ENCODE measurements around the gene CARD14. TPM values are rescaled to one million over a fixed set of nuclear protein-coding genes. Genes with fewer than 3 reads are reported as not detected.
A peak's percentile ranks its signal among the peaks of the same experiment; 100 is the strongest.

CARD14 gene
- total and polyA plus RNA-seq, 10 donors = 0.63 to 4.8 (median 1.3) TPM

GRCh38 chr17:80183581-80184422, 14.0 kb downstream of the CARD14 start:
- 80 to 88% (median 82%) methylated on average over 21 to 26 of the region's 26 CpGs for WGBS, 5 donors
- intact Hi-C loops (cut with DNase I; ENCODE audit: low total_unique reads) = no loop called here
- peaks cover 0 to 10% (median 0%) of the 10 kb centered on the region in 7 donors for H3K27me3 ChIP-seq (replicated peaks in 1 of 7)
- H3K36me3 ChIP-seq = no peaks in the 10 kb centered on the region
- peaks cover 0 to 9% (median 1%) of the 10 kb centered on the region in 6 donors for H3K4me1 ChIP-seq
- no peak overlapping the region for H3K4me3 ChIP-seq
- DNase-seq = no peak
- no peak overlapping the region for H3K27ac ChIP-seq
- no peaks in the 10 kb centered on the region for H3K9me3 ChIP-seq
- TF ChIP-seq POLR2A (IDR thresholded peaks at IDR 0.05) (no peak), CTCF (IDR thresholded peaks at IDR 0.05 in 8 of 11, conservative IDR thresholded peaks at IDR 0.05 in 3 of 11) (no peak), POLR2AphosphoS5 (IDR thresholded peaks at IDR 0.05) (no peak)

GRCh38 chr17:80184423-80184714, 14.5 kb downstream of the CARD14 start:
- no peaks in the 10 kb centered on the region for H3K36me3 ChIP-seq
- no peak overlapping the region for H3K4me3 ChIP-seq
- no peak for DNase-seq
- peaks cover 0 to 10% (median 0%) of the 10 kb centered on the region in 7 donors for H3K27me3 ChIP-seq (replicated peaks in 1 of 7)
- TF ChIP-seq CTCF (IDR thresholded peaks at IDR 0.05 in 8 of 11, conservative IDR thresholded peaks at IDR 0.05 in 3 of 11) (no peak), POLR2AphosphoS5 (IDR thresholded peaks at IDR 0.05) (no peak), POLR2A (IDR thresholded peaks at IDR 0.05) (no peak)
- H3K9me3 ChIP-seq = no peaks in the 10 kb centered on the region
- WGBS, 5 donors = 82 to 96% (median 90%) methylated on average over 9 to 10 of the region's 10 CpGs
- H3K27ac ChIP-seq = no peak overlapping the region
- peaks cover 0 to 9% (median 1%) of the 10 kb centered on the region in 6 donors for H3K4me1 ChIP-seq
- intact Hi-C loops (cut with DNase I; ENCODE audit: low total_unique reads) = no loop called here

GRCh38 chr17:80185968-80186367, 16.1 kb downstream of the CARD14 start:
- intact Hi-C loops (cut with DNase I; ENCODE audit: low total_unique reads) = no loop called here
- H3K9me3 ChIP-seq = no peaks in the 10 kb centered on the region
- no peak overlapping the region for H3K27ac ChIP-seq
- H3K4me1 ChIP-seq = peaks cover 0 to 9% (median 1%) of the 10 kb centered on the region in 6 donors
- DNase-seq = no peak
- peaks cover 0 to 14% (median 0%) of the 10 kb centered on the region in 7 donors for H3K27me3 ChIP-seq (replicated peaks in 1 of 7)
- no peak for TF ChIP-seq CTCF (IDR thresholded peaks at IDR 0.05 in 8 of 11, conservative IDR thresholded peaks at IDR 0.05 in 3 of 11)
- TF ChIP-seq POLR2AphosphoS5 (IDR thresholded peaks at IDR 0.05) = no peak
- TF ChIP-seq POLR2A (IDR thresholded peaks at IDR 0.05) = no peak
- no peaks in the 10 kb centered on the region for H3K36me3 ChIP-seq
- H3K4me3 ChIP-seq = no peak overlapping the region
- WGBS, 5 donors = 82 to 91% (median 87%) methylated on average over 9 of the region's 9 CpGs

- H3K4me1 ChIP-seq = peaks cover 0 to 18% (median 4%) of the 10 kb centered on the region in 6 donors
- no peak for DNase-seq
- H3K9me3 ChIP-seq = no peaks in the 10 kb centered on the region
- peak overlapping the region in 1 of 8 donors; percentile 17 for H3K27ac ChIP-seq
- 84 to 90% (median 86%) methylated on average over 16 of the region's 16 CpGs for WGBS, 5 donors
- H3K36me3 ChIP-seq = no peaks in the 10 kb centered on the region
- peaks cover 0 to 18% (median 0%) of the 10 kb centered on the region in 7 donors for H3K27me3 ChIP-seq (replicated peaks in 1 of 7)
- TF ChIP-seq POLR2A (IDR thresholded peaks at IDR 0.05) (no peak), CTCF (IDR thresholded peaks at IDR 0.05 in 8 of 11, conservative IDR thresholded peaks at IDR 0.05 in 3 of 11) (no peak), POLR2AphosphoS5 (IDR thresholded peaks at IDR 0.05) (no peak)
- no peak overlapping the region for H3K4me3 ChIP-seq
- intact Hi-C loops (cut with DNase I; ENCODE audit: low total_unique reads) = no loop called here
These were observed 17.3 kb downstream of the CARD14 start for GRCh38 chr17:80187090-80187489.
